HCT116 (cell line): ENCODE measurements around the gene PPP1CB. TPM values are rescaled to one million over a fixed set of nuclear protein-coding genes. Genes with fewer than 3 reads are reported as not detected.
"Not testable (repeated sequence)": the region's sequence is repeated elsewhere in the genome, so short reads cannot be mapped to it uniquely, and the experiment has no call there.

Experiments used
- ATAC-seq: fragments of 200-7000 bp; cut with Tn5 transposase; 2 replicates; pipeline ENCODE4 v1.9.1; 2020; ENCODE audit warnings: mild to moderate bottlenecking, moderate library complexity
- BruUV-seq: library from RNA; stranded (reverse); fragments of 400-500 nt; replicated peaks from 2 replicates; lab custom pipeline; 2021; lab: Mats Ljungman, UMichigan
- CTCF ChIA-PET: fragments of 300-600 bp; sonication (Branson Sonifier 250); formaldehyde crosslinking; loops from one replicate; lab custom pipeline; 2021; ENCODE audit warnings: antibody characterized with exemption; lab: Charles Lee
- POLR2A ChIA-PET: fragments of 300-600, 350-600 bp; sonication (Branson Sonifier 250); formaldehyde crosslinking; loops from one replicate; lab custom pipeline; 2021; ENCODE audit warnings: antibody characterized with exemption; lab: Charles Lee
- RAD21 ChIA-PET, 2 experiments: fragments of 300-600 bp; sonication (Branson Sonifier 250); formaldehyde crosslinking; loops; one replicate each; lab custom pipeline; 2023; ENCODE audit warnings: low total read pairs in 2 of 2; ENCODE audit not compliant: uncharacterized antibody in 2 of 2, unreplicated experiment in 2 of 2, low non-redundant PET in 1 of 2; lab: Charles Lee
- DNase-seq: peaks from one replicate; pipeline ENCODE4 v3.0.0-alpha.2; 2010; ENCODE audit warnings: low read depth, low spot score
- H2AFZ ChIP-seq: fragments of 200-600 bp; shearing (Covaris generic), sonication (generic); 2 replicates; pipeline ENCODE4 v1.6.1; 2017; ENCODE audit warnings: low read depth, mixed run types, mixed read lengths, antibody characterized with exemption, low read length; ENCODE audit not compliant: poor library complexity, severe bottlenecking
- H3K27ac ChIP-seq: 2 replicates; pipeline ENCODE4 v1.5.1; 2012; ENCODE audit warnings: low read depth, low read length
- H3K27me3 ChIP-seq: fragments of 200-600 bp; sonication (generic); 2 replicates; pipeline ENCODE4 v1.6.1; 2016; ENCODE audit warnings: mixed run types, low read length, mixed read lengths; ENCODE audit not compliant: insufficient read depth
- H3K36me3 ChIP-seq, 2 experiments: fragments of 200-500 bp in 1 of 2; fragments of 200-600 bp in 1 of 2; sonication (Bioruptor generic) in 1 of 2; sonication (generic) in 1 of 2; 2 replicates each; pipeline versions ENCODE4 v1.5.1 to v1.6.1; 2014 to 2016; ENCODE audit warnings: low read length in 2 of 2, inconsistent platforms in 1 of 2, mixed read lengths in 1 of 2, mixed run types in 1 of 2; ENCODE audit not compliant: insufficient read depth in 2 of 2, control insufficient read depth in 1 of 2
- H3K4me1 ChIP-seq, 2 experiments: fragments of 200-600 bp in 1 of 2; sonication (generic) in 1 of 2; 2 replicates each; pipeline versions ENCODE4 v1.5.1 to v1.6.1; 2012 to 2017; ENCODE audit warnings: low read length in 2 of 2, inconsistent platforms in 1 of 2, mild to moderate bottlenecking in 1 of 2, mixed read lengths in 1 of 2, mixed run types in 1 of 2, moderate library complexity in 1 of 2; ENCODE audit not compliant: insufficient read depth in 2 of 2, control insufficient read depth in 1 of 2
- H3K4me2 ChIP-seq: fragments of 200-600 bp; sonication (generic); 2 replicates; pipeline ENCODE4 v1.6.1; 2017; ENCODE audit warnings: mixed run types, low read length, mixed read lengths
- H3K4me3 ChIP-seq, 2 experiments: fragments of 200-600 bp in 1 of 2; sonication (generic) in 1 of 2; replicated peaks in 1 of 2; 2 replicates each; pipeline ENCODE4 v1.5.1; 2011 to 2016; ENCODE audit warnings: low read length in 2 of 2, control low read depth in 1 of 2, low read depth in 1 of 2, mild to moderate bottlenecking in 1 of 2, mixed read lengths in 1 of 2, mixed run types in 1 of 2
- H3K79me2 ChIP-seq: fragments of 200-600 bp; sonication (generic); 2 replicates; pipeline ENCODE4 v1.6.1; 2017; ENCODE audit warnings: mild to moderate bottlenecking, mixed run types, low read length, moderate library complexity, mixed read lengths; ENCODE audit not compliant: insufficient read depth
- H3K9ac ChIP-seq: fragments of 200-600 bp; sonication (generic); 2 replicates; pipeline ENCODE4 v1.6.1; 2016; ENCODE audit warnings: low read length, mixed read lengths
- H3K9me2 ChIP-seq: fragments of 200-600 bp; sonication (generic), shearing (Covaris generic); 2 replicates; pipeline ENCODE4 v1.6.1; 2017; ENCODE audit warnings: mixed run types, mild to moderate bottlenecking, moderate library complexity; ENCODE audit not compliant: insufficient read depth
- H3K9me3 ChIP-seq, 2 experiments: fragments of 200-500 bp in 1 of 2; fragments of 200-600 bp in 1 of 2; sonication (Bioruptor generic) in 1 of 2; sonication (generic) in 1 of 2; 2 replicates each; pipeline ENCODE4 v1.6.1; 2014 to 2017; ENCODE audit warnings: low read length in 2 of 2, mixed read lengths in 2 of 2, inconsistent platforms in 1 of 2, low read depth in 1 of 2, mild to moderate bottlenecking in 1 of 2, mixed run types in 1 of 2, moderate library complexity in 1 of 2; ENCODE audit not compliant: control insufficient read depth in 1 of 2, insufficient read depth in 1 of 2
- H4K20me1 ChIP-seq: fragments of 200-600 bp; sonication (generic), shearing (Covaris generic); 2 replicates; pipeline ENCODE4 v1.6.1; 2017; ENCODE audit warnings: mixed run types, mild to moderate bottlenecking, moderate library complexity; ENCODE audit not compliant: insufficient read depth
- CBX3 ChIP-seq: IDR thresholded peaks from 2 replicates; pipeline ENCODE4 v1.6.1; 2012; ENCODE audit warnings: low read depth
- CEBPB ChIP-seq: IDR thresholded peaks from 2 replicates; pipeline ENCODE4 v1.6.1; 2012; ENCODE audit warnings: low read depth
- ELF1 ChIP-seq: IDR thresholded peaks from 2 replicates; pipeline ENCODE4 v1.6.1; 2012; ENCODE audit warnings: low read depth, borderline replicate concordance
- FOSL1 ChIP-seq: IDR thresholded peaks from 2 replicates; pipeline ENCODE4 v1.6.1; 2012; ENCODE audit warnings: low read depth
- SP1 ChIP-seq: IDR thresholded peaks from 2 replicates; pipeline ENCODE4 v1.6.1; 2012; ENCODE audit warnings: low read depth
- TCF7L2 ChIP-seq: IDR thresholded peaks from 2 replicates; pipeline ENCODE4 v1.7.0; 2011; ENCODE audit warnings: borderline replicate concordance, inconsistent platforms; ENCODE audit not compliant: insufficient read depth, insufficient read length; ENCODE audit errors: extremely low read depth
- ZNF274 ChIP-seq: fragments of 200-500 bp; sonication (Bioruptor generic); IDR thresholded peaks from 2 replicates; pipeline ENCODE4 v1.6.1; 2014; ENCODE audit warnings: mild to moderate bottlenecking, low read depth, low read length, inconsistent platforms
- intact Hi-C: fragments of 100-400 bp; cut with micrococcal nuclease; formaldehyde crosslinking; loops from 2 replicates; pipeline ENCODE4 v1.10.0; 2022
- total RNA-seq: library from RNA; stranded (reverse); gene quantifications from one replicate; pipeline ENCODE4 v1.2.1, GENCODE V29; 2021; ENCODE audit not compliant: unreplicated experiment

The PPP1CB gene
- total RNA-seq, 1 experiment from 2014 or later: 174 TPM

DNA sequence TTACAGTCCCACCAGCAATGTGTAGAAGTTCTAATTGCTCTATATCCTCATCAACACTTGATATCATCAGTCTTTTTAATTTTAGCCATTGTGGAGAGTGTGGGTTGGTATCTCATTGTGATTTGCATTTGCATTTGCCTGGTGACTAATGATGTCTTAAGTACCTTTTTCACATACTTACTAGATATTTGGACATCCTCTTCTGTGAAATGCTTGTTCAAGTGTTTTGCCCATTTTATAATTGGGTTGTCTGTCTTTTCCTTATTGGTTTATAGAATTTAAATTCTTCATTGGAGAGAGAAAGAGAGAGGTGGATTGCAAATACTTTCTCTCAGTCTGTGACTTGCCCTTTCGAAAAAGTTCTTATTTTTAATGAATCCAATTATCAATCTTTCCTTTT is 14.0 kb upstream of the PPP1CB start:
- H4K20me1 ChIP-seq: no peaks in the 10 kb centered on the region

DNA sequence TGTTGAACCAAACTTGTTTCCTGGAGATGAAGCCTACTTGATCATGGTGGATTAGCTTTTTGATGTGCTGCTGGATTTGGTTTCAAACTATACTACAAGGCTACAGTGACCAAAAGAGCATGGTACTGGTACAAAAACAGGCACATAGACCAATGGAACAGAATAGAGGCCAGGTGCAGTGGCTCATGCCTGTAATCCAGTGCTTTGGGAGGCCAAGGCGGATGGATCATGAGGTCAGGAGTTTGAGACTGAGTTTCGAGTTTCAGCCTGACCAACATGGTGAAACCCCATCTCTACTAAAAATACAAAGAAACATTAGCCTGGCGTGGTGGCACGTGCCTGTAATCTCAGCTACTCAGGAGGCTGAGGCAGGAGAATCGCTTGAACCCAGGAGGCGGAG is 9.0 kb upstream of the PPP1CB start:
- H4K20me1 ChIP-seq, ATAC-seq, H3K36me3 ChIP-seq, H3K9me3 ChIP-seq, H3K4me2 ChIP-seq, H3K4me1 ChIP-seq, H3K4me3 ChIP-seq, H3K27me3 ChIP-seq, POLR2A ChIA-PET, H3K9me2 ChIP-seq, H2AFZ ChIP-seq, CTCF ChIA-PET, RAD21 ChIA-PET, H3K27ac ChIP-seq, DNase-seq, H3K9ac ChIP-seq, intact Hi-C loops, BruUV-seq, H3K79me2 ChIP-seq: not testable (repeated sequence)

More for the DNA sequence above, 14.0 kb upstream of the PPP1CB start:
- H3K9me2 ChIP-seq: no peaks in the 10 kb centered on the region
- DNase-seq (no peak), ATAC-seq (no peak)
- intact Hi-C loops: no loop called here
- H3K79me2 ChIP-seq: no peaks in the 10 kb centered on the region
- no peaks in the 10 kb centered on the region for H3K36me3 ChIP-seq
- BruUV-seq: no TSS peak
- ChIA-PET POLR2A (no interaction called here), CTCF (no interaction called here), RAD21 (no interaction called here)
- no peaks in the 10 kb centered on the region for H3K27me3 ChIP-seq
- H3K4me2 ChIP-seq: no peak overlapping the region
- TF ChIP-seq CBX3 (0 out of 2 replicates have a peak, but pooled peaks have one; percentile 30), FOSL1 (no peak)
- no peak overlapping the region for H3K27ac ChIP-seq
- no peak overlapping the region for H3K9ac ChIP-seq
- no peak overlapping the region for H3K4me3 ChIP-seq
- peaks cover 0 to 4% of the 10 kb centered on the region in 2 experiments; a peak in 1 of 4 replicates for H3K9me3 ChIP-seq
- no peak overlapping the region for H2AFZ ChIP-seq
- H3K4me1 ChIP-seq: peaks cover 10% of the 10 kb centered on the region in 2 experiments

DNA sequence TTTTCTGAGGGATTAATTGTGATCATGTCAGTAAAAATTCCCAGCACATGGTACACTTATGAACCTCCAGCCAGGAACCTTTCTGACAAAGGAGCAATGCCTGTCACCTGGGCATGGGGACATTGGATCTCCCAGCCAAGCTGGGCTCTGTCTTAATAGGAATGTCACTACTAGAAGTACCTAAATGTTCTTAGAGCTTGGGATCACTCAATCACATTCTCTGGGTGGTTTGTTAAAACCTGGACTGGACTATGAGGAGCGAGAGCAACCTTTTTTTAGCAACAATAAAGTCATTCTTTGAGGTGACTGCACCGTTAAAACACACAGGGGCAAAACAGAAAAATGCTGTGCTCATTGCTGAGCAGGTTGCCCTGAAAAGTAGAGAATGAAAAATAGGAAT is 6.4 kb upstream of the PPP1CB start:
- no peak overlapping the region for H3K9ac ChIP-seq
- H2AFZ ChIP-seq: no peak overlapping the region
- CTCF ChIA-PET: no interaction called here
- ATAC-seq (no peak), DNase-seq (no peak)
- TF ChIP-seq ELF1: no peak
- TF ChIP-seq CBX3: no peak
- no peak for TF ChIP-seq TCF7L2
- no peak for TF ChIP-seq ZNF274
- no peak for TF ChIP-seq SP1
- no peak for TF ChIP-seq CEBPB
- no peaks in the 10 kb centered on the region for H3K79me2 ChIP-seq
- no peak overlapping the region for H3K4me3 ChIP-seq
- no peaks in the 10 kb centered on the region for H4K20me1 ChIP-seq
- H3K9me3 ChIP-seq: no peaks in the 10 kb centered on the region
- no peaks in the 10 kb centered on the region for H3K27me3 ChIP-seq
- no peak overlapping the region for H3K4me2 ChIP-seq
- no peaks in the 10 kb centered on the region for H3K36me3 ChIP-seq
- POLR2A ChIA-PET: interaction anchor here (0.5 kb wide), 1 partner anchor 179 kb away, joined by 3 read pairs; no protein-coding TSS in a partner anchor
- no peaks in the 10 kb centered on the region for H3K9me2 ChIP-seq
- BruUV-seq: no TSS peak
- intact Hi-C loops: no loop called here
- H3K27ac ChIP-seq: no peak overlapping the region
- RAD21 ChIA-PET: no interaction called here
- H3K4me1 ChIP-seq: peaks cover 1 to 2% of the 10 kb centered on the region in 2 experiments; a peak in 2 of 4 replicates
